ENCODE measurements around the gene CRB2. TPM values are rescaled to one million over a fixed set of nuclear protein-coding genes. Genes with fewer than 3 reads are reported as not detected.

The CRB2 gene
- total RNA-seq, 4 donors from 2014 or later, result 0.06 to 0.13 TPM; not detected in 2

GRCh38 chr9:123389698-123390097 is 33.7 kb downstream of the CRB2 start:
- TF ChIP-seq CTCF (IDR thresholded peaks at IDR 0.05) (no peak), POLR2AphosphoS5 (IDR thresholded peaks at IDR 0.05) (no peak), POLR2A (IDR thresholded peaks at IDR 0.05; ENCODE audit: low read depth) (no peak)
- Histone ChIP-seq H3K9me3 (peaks cover 0 to 6% (median 0%) of the 10 kb centered on the region in 4 donors), H3K36me3 (no peaks in the 10 kb centered on the region), H3K4me3 (no peak overlapping the region), H3K27me3 (no peaks in the 10 kb centered on the region), H3K27ac (replicated peaks in 1 of 4) (no peak overlapping the region), H3K4me1 (peaks cover 0 to 4% (median 0%) of the 10 kb centered on the region in 4 donors)
- DNase-seq (ENCODE audit: extremely low spot score), result no peak
- 74% methylated on average over 6 of the region's 12 CpGs for WGBS
- intact Hi-C loops (cut with DNase I), result no loop called here

- Histone ChIP-seq H3K4me1 (no peaks in the 10 kb centered on the region), H3K4me3 (no peak overlapping the region), H3K27me3 (no peaks in the 10 kb centered on the region), H3K9me3 (peaks cover 0 to 6% (median 0%) of the 10 kb centered on the region in 4 donors), H3K27ac (replicated peaks in 1 of 4) (no peak overlapping the region), H3K36me3 (no peaks in the 10 kb centered on the region)
- 89% methylated on average over 19 of the region's 23 CpGs for WGBS
- no peak for DNase-seq (ENCODE audit: extremely low spot score)
- no peak for TF ChIP-seq POLR2AphosphoS5 (IDR thresholded peaks at IDR 0.05)
- no peak for TF ChIP-seq CTCF (IDR thresholded peaks at IDR 0.05)
- TF ChIP-seq POLR2A (IDR thresholded peaks at IDR 0.05; ENCODE audit: low read depth), result no peak
- no peak for TF ChIP-seq EP300 (IDR thresholded peaks at IDR 0.05)
- intact Hi-C loops (cut with DNase I), result no loop called here
These were observed 34.5 kb downstream of the CRB2 start for GRCh38 chr9:123390337-123391135.

GRCh38 chr9:123391233-123391632 is 35.2 kb downstream of the CRB2 start:
- intact Hi-C loops (cut with DNase I), result no loop called here
- TF ChIP-seq CTCF (IDR thresholded peaks at IDR 0.05) (no peak), POLR2A (IDR thresholded peaks at IDR 0.05; ENCODE audit: low read depth) (no peak), EP300 (IDR thresholded peaks at IDR 0.05) (no peak), POLR2AphosphoS5 (IDR thresholded peaks at IDR 0.05) (no peak)

GRCh38 chr9:123391946-123392345 is 35.9 kb downstream of the CRB2 start:
- WGBS, result 90% methylated on average over 28 of the region's 28 CpGs
- Histone ChIP-seq H3K4me1 (no peaks in the 10 kb centered on the region), H3K9me3 (peaks cover 0 to 6% (median 0%) of the 10 kb centered on the region in 4 donors), H3K27me3 (no peaks in the 10 kb centered on the region), H3K36me3 (no peaks in the 10 kb centered on the region), H3K27ac (replicated peaks in 1 of 4) (no peak overlapping the region), H3K4me3 (no peak overlapping the region)
- intact Hi-C loops (cut with DNase I), result no loop called here
- no peak for TF ChIP-seq EP300 (IDR thresholded peaks at IDR 0.05)
- TF ChIP-seq POLR2AphosphoS5 (IDR thresholded peaks at IDR 0.05), result no peak
- TF ChIP-seq CTCF (IDR thresholded peaks at IDR 0.05), result no peak
- TF ChIP-seq POLR2A (IDR thresholded peaks at IDR 0.05; ENCODE audit: low read depth), result no peak
- DNase-seq (ENCODE audit: extremely low spot score), result no peak

More at GRCh38 chr9:123391233-123391632, 35.2 kb downstream of the CRB2 start:
- H3K27ac ChIP-seq (replicated peaks in 1 of 4), result no peak overlapping the region
- 98% methylated on average over 4 of the region's 5 CpGs for WGBS
- no peaks in the 10 kb centered on the region for H3K27me3 ChIP-seq
- H3K36me3 ChIP-seq, result no peaks in the 10 kb centered on the region
- H3K9me3 ChIP-seq, result peaks cover 0 to 6% (median 0%) of the 10 kb centered on the region in 4 donors
- no peak for DNase-seq (ENCODE audit: extremely low spot score)
- no peaks in the 10 kb centered on the region for H3K4me1 ChIP-seq
- H3K4me3 ChIP-seq, result no peak overlapping the region
